Breast epithelium (tissue), 3 donors: Measurements from ENCODE around the gene TMEM43.

Source experiments
- POLR2AphosphoS5 ChIP-seq, 3 donors: sonication (generic); formaldehyde crosslinking; IDR thresholded peaks; one replicate each; pipeline ENCODE4 v1.6.1; 2017; ENCODE audit warnings: antibody characterized with exemption in 3 of 3
- TF ChIP-seq, protein P1 (sequence below), 3 donors: fragments of 450-650 bp; IDR thresholded peaks; one replicate each; pipeline ENCODE4 v1.5.1; 2016 to 2017; ENCODE audit warnings: antibody characterized with exemption in 3 of 3, mild to moderate bottlenecking in 3 of 3, moderate library complexity in 3 of 3

DNA sequence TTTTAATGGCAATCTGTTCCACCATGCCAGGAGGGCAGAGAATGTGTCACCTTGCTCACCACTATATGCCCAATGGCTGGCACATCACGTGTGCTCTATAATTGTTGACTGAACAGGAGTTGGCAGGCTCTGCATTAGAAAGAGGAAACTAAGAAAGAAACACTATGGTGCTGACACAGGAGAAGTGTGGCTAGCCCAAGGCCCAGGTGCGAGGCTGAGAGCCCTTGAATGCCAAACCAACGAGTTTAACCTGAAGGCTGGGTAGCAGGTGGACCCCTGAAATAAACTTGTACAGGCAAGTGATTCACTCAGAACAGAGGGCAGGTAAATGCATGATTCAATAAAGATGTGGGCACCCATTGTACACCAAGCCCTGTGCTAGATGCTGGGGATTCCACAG, 2.6 kb upstream of the TMEM43 start:
- TF ChIP-seq, protein P1, sequence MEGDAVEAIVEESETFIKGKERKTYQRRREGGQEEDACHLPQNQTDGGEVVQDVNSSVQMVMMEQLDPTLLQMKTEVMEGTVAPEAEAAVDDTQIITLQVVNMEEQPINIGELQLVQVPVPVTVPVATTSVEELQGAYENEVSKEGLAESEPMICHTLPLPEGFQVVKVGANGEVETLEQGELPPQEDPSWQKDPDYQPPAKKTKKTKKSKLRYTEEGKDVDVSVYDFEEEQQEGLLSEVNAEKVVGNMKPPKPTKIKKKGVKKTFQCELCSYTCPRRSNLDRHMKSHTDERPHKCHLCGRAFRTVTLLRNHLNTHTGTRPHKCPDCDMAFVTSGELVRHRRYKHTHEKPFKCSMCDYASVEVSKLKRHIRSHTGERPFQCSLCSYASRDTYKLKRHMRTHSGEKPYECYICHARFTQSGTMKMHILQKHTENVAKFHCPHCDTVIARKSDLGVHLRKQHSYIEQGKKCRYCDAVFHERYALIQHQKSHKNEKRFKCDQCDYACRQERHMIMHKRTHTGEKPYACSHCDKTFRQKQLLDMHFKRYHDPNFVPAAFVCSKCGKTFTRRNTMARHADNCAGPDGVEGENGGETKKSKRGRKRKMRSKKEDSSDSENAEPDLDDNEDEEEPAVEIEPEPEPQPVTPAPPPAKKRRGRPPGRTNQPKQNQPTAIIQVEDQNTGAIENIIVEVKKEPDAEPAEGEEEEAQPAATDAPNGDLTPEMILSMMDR (IDR thresholded peaks at IDR 0.05), result no peak
- TF ChIP-seq POLR2AphosphoS5 (IDR thresholded peaks at IDR 0.05), result no peak
